Stimulated activated CD4-positive, alpha-beta T cell treated with anti-CD3 and anti-CD28 coated beads, Interleukin-4, amount 100 ng/mL, for 24 hours (primary cell): ENCODE data around the gene EFCAB10.
A peak's percentile ranks its signal among the peaks of the same experiment; 100 is the strongest.
"Not testable (repeated sequence)": the region's sequence is repeated elsewhere in the genome, so short reads cannot be mapped to it uniquely, and the experiment has no call there.

Experiments used
- DNase-seq: peaks from one replicate; pipeline ENCODE4 v3.0.0-alpha.2; 2020

Gene EFCAB10

GRCh38 chr7:105530126-105530525 is 51.2 kb downstream of the EFCAB10 start:
- no peak for DNase-seq

GRCh38 chr7:105527737-105528136 is 53.6 kb downstream of the EFCAB10 start:
- not testable (repeated sequence) for DNase-seq

- DNase-seq: no peak
These were observed 56.5 kb downstream of the EFCAB10 start for GRCh38 chr7:105524840-105525239.

GRCh38 chr7:105524423-105524822 is 56.9 kb downstream of the EFCAB10 start:
- not testable (repeated sequence) for DNase-seq

GRCh38 chr7:105521717-105522463 is 59.4 kb downstream of the EFCAB10 start, which contains the start of gene PUS7:
Gene PUS7 (minus strand): TSS chr7:105522271. CDS start chr7:105508512, 13,759 bp downstream.
- DNase-seq: peak; percentile 80

GRCh38 chr7:105521027-105521716 is 60.1 kb downstream of the EFCAB10 start:
- DNase-seq: peak; percentile 56

- DNase-seq: not testable (repeated sequence)
These were observed 60.7 kb downstream of the EFCAB10 start for GRCh38 chr7:105520620-105521019.

GRCh38 chr7:105519353-105519752 is 61.9 kb downstream of the EFCAB10 start:
- DNase-seq: no peak

GRCh38 chr7:105515610-105516009 is 65.7 kb downstream of the EFCAB10 start:
- not testable (repeated sequence) for DNase-seq
